NCI-H345 treated with DMSO at 0.1 percent for 48 hours (cell line): ENCODE results near the gene TMEM39B.
"Not testable (repeated sequence)": the region's sequence is repeated elsewhere in the genome, so short reads cannot be mapped to it uniquely, and the experiment has no call there.

Experiments used
- DNase-seq: peaks from one replicate; lab custom pipeline; 2025; ENCODE audit not compliant: unreplicated experiment; lab: John Stamatoyannopoulos, UW

TMEM39B gene

DNA sequence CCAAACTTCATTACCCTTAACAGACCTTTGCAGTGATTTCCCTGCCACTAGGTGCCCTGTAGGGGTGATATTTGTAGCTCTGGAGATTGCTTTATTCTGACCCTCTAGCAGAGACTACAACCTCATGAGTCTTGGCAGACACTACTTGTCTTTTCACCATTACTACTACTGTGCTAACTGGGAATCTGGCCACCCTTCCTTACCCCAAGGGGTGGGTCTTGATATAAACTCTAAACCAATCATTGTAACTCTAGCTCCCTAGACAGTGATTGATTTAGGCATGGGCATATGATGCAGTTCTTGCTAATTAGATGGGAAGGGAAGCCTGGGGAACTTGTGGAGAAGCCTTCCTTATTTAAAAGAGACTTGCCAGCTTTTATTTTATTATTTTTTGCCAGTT lies 39.0 kb downstream of the TMEM39B start:
- no peak for DNase-seq

DNA sequence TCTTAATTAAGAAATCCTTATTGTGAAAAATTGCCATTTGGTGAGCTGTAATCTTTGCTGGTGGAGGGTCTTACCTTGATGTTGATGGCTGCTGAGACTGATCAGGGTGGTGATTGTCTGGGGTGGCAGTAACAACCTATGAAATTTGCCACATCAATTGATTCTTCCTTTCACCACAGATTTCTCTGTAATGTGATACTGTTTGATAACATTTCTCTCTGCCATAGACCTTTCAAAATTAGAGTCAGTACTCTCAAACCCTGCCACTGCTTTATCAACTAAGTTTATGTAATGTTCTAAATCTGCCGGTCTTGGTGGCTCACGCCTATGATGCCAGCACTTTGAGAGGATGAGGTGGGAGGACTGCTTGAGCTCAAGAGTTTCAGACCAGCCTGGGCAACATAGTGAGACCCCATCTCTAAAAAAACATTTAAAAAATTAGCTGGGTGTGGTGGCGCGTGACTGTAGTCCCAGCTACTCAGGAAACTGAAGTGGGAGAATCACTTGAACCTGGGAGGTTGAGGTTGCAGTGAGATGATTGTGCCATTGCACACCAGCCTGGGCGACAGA lies 40.2 kb downstream of the TMEM39B start:
- DNase-seq, result no peak

DNA sequence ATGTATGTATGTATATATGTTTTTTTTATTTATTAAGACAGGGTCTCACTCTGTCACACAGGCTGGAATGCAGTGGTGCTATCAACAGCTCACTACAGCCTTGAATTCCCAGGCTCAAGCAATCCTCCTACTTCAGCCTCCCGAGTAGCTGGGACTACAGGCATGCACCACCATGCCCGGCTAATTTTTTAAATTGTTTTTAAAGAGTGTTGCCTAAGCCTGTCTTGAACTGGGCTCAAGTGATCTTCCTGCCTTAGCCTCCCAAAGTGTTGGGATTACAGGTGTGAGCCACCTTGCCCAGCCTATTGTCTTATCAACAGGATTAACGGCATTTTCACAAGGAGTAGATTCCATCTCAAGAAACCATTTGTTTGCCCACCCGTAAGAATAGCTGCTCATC lies 40.7 kb downstream of the TMEM39B start:
- DNase-seq, result not testable (repeated sequence)

DNA sequence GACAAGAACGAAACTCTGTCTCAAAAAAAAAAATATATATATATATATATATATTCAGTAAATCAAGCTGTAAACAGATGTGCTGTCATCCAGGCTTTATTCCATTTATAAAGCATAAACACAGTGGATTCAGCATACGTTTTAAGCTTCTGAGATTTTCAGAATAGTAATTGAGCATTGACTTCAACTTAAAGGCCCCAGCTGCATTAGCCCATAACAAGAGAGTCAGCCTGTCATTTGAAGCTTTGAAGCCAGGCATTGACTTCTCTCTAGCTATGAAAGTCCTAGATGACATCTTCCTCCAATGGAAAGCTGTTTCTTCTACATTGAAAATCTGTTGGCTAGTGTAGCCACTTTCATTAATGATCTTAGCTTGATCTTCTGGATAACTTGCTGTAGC lies 41.7 kb downstream of the TMEM39B start:
- no peak for DNase-seq

DNA sequence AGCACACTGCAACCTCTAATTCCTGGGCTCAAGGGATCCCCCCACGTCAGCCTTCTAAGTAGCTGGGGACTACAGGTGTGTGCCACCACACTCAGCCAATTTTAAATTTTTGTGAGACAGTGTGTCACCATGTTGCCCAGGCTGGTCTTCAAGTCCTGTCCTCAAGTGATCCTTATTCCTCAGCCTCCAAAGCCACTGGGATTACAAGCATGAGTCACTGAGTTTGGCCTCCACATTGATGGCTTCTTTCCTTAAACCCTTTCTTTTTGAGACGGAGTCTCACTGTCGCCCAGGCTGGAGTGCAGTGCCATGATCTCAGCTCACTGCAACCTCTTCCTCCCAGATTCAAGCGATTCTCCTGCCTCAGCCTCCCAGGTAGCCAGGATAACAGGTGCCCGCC lies 42.8 kb downstream of the TMEM39B start:
- DNase-seq, result no peak

DNA sequence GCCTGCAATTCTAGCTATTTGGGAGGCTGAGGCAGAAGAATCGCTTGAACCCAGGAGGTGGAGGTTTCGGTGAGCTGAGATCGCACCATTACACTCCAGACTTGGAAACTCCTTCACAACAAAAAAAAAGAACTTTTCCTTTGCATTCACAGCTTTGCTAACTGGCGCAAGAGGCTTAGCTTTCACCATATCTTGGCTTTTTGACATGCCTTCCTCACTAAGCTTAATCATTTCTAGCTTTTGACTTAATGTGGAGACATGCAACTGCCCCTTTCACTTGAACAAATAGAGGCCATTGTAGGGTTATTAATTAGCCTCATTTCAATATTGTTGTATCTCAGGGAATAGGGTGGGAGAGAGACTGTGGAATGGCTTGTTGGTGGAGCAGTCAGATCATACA lies 43.8 kb downstream of the TMEM39B start:
- no peak for DNase-seq

DNA sequence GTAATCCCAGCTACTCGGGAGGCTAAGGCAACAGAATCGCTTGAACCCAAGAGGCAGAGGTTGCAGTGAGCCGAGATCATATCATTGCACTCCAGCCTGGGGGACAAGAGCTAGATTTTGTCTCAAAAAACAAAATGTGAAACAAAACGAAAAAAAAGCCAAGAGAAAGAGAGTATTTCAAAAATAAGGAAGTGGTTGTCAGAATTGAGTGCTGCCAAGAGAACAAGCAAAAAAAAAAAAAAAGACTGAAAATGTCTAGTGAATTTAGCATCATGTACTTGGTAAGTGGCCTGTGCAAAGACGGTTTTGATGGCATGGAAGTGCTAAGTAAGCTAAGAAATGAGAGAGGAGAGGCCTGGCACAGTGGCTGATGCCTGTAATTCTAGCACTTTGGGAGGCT lies 49.4 kb downstream of the TMEM39B start:
- DNase-seq, result no peak

DNA sequence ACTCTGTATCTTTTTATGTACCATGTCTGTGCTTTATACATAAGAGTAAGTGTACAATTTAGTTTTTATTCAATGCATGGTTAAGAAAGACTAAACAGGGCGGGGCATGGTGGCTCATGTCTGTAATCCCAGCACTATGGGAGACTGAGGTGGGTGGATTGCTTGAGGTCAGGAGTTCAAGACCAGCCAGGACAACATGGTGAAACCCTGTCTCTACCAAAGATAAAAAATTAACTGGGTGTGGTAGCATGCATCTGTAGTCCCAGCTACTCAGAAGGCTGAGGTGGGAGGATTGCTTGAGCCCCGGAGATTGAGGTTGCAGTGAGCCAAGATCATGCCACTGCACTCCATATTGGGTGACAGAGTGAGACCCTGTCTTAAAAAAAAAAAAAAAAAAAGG lies 50.6 kb downstream of the TMEM39B start:
- DNase-seq, result not testable (repeated sequence)

DNA sequence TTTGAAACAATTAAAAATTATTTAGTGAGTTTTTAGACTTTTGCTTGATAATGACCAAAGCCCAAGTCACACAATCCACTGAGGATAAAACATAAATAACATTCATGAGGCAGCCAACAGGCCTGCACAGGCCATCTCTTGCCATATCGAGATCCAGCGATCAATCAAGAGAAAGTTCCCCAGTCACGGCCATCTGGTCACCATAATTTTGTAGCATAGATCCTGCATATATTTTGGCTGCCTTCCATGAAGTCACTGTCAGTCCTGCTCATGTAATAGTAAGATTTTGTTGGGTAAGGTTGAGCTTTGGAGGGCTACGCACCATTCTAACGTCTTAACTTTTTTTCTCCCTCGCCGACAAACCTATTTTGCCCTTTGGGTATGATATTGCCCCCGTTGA lies 52.6 kb downstream of the TMEM39B start:
- DNase-seq, result no peak

DNA sequence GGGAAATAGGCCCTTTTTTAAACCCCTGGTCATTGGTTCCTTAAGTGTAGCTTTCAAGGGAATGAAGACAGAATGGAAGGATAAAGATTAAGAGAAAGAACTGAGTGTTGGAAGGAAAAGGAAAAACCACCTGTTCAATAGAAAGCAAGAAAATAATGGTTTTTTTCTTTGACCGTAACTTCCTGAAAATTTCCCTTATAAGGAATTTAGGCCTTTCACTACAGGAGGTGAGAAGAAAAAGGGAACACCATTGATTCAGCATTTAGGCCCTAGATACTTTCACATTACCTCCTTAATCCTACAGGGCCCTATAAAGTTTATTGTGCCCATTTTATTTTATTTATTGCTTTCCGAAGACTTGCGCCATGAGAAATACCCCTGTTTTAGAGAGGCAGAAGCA lies 54.0 kb downstream of the TMEM39B start:
- DNase-seq, result no peak

DNA sequence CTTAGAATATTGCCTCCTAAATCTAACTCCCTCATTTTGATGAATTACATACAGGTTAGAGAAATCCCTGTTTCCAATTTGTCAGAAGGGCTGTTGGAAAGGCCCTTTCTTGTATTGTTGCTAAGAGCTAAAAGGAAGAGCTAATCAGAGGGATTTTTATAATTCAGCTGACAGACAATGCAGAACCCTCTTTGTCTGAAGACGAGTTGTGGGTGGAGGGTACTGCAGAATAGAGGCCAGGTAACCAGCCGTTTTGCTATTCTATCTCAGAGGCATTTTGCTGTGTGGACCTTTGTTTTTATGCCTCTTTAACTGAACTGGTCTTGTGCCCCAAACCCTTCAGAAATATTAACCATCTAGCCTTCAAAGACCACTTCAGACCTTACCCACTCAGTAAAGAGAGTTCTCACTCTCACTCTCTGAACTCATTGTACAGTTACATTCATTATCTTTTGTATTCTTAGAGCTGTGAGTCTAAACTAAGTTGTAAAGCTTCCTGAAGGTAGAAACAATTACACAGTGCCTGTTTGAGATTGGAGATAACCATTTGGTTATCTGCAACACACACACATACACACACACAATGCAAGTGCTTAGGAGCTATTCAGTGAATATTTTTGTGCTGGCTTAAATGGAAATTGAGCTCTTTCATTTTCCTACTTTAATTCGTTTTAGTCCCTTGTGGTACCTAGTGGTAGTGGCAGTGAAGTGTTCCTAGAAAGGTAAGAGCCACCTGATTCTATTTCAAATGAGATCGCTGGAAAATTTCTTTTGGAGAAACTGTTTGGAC lies 54.9 kb downstream of the TMEM39B start:
- DNase-seq, result no peak

DNA sequence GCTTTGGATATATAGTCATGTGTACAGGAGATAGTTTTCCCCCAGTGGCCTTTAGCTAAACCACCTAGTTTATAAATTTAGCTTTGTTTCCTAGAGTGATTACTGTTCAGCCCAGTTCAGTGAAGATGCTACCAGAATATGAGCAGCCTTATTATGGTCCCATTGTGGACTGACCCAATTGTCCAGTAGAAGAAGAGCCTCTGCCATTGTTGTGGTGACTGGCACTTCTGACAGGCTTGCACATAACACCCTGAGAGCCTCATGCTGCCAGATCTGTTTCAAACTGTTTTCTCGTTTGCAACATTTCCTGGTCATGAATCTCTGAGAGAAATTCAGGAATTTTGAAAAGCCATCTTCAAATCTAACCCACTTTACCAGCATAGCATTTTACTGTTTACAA lies 55.7 kb downstream of the TMEM39B start:
- DNase-seq, result no peak

DNA sequence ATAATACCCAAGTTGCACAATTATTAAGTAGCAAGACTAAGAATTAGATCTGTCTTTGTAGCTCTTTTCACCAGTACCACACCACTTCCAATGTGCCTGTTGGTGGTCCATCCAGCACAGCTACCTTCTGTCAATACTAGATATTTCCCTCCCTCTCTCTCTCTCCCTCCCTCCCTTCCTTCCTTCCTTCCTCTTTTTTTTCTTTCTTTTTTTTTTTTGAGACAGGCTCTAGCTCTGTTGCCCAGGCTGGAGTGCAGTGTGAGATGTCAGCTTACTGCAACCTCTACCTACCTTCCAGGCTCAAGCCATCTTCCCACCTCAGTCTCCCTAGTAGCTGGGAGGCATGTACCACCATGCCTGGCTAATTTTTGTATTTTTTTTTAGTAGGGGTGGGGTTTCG lies 56.2 kb downstream of the TMEM39B start:
- DNase-seq, result no peak

DNA sequence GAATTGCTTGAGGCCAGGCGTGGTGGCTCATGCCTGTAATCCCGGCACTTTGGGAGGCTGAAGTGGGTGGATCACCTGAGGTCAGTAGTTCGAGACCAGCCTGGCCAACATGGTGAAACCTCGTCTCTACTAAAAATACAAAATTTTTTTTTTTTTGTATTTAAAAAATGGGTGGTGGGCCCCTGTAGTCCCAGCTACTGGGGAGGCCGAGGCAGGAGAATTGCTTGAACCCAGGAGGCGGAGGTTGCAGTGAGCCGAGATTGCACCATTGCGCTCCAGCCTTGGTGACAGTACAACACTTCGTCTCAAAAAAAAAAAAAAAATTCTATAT lies 61.2 kb downstream of the TMEM39B start:
- not testable (repeated sequence) for DNase-seq

DNA sequence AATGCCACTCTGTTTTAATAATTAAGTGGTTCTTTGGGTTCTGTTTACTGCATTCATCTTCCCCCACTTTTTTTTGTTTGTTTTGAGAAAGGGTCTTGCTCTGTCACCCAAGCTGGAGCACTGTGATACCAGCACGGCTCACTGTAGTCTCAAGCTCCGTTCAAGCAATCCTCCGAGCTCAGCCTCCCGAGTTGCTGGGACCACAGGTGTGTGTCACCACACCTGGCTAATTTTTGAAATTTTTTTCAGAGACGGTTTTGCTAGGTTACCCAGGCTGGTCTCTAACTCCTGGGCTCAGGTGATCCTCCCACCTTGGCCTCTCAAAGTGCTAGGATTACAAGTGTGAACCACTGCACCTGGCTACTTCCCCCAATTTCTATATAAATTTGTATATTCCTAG lies 64.4 kb downstream of the TMEM39B start:
- DNase-seq, result no peak

DNA sequence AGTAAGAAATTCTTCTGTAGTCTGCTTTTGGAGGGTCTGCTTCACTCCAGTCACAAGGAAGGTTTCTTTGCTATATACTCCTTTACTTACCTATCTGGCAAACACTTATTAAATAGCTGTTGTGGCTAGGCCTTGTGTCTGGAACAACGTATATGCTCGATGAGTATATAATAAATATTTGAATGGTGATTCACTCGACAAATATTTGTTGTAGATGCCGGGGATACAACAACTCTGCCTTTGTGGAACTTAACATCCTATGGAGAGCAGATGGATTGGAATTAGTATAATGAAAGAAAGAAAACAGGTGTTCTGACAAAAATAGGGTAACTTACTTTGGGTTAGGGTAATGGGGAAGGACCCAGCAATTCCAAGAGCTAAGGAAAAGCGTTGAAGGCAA lies 66.2 kb downstream of the TMEM39B start:
- no peak for DNase-seq

DNA sequence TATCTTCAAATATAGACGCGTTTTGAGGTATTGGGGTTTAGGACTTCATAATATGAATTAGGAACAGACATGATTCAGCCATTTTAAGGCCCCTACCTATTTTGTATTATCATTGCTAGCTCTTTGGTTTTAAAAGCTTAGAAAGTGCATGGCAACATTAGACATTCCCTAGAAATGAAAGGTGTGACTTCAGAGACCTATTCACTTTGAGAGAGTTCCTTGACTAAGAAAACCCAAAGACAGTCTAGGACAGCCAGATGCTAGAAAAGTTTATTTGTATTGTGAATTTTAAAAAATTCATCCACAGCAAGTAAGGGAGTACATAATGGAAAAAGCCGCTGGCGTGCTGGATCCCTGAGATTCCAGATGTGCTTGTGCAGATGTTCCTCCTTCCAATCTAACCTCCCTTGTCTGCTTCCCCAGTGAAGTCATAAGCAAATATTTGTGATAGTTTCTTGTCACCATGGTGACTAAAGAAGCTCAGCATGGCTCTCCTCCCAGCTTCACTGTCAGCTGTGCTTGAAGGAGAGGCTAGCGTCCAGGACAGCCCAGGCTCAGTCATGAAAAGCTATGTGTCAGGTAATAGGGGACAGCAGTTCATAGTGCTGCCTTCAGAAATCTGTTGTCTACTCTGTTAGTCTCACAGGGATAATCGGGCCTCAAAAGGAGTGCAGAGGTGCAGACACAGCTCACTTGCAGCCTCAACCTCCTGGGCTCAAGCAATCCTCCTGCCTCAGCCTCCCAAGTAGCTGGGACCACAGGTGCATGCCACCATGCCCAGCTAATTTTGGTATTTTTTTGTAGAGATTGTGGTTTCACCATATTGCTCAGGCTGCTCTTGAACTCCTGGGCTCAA lies 69.9 kb downstream of the TMEM39B start:
- DNase-seq, result no peak

DNA sequence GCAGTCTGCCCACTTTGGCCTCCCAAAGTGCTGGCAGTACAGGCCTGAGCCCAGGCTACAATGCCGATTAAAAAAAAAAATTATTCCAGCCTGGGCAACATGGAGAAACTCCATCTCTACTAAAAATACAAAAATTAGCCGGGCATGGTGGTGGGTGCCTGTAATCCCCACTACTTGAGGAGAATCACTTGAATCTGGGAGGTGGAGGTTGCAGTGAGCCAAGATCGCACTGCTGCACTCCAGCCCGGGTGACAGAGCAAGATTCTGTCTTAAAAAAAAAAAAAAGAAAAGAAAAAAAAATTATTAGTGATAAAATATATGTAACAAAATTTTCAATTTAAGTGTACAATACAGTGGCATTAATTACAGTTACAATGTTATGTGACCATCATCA lies 70.6 kb downstream of the TMEM39B start:
- not testable (repeated sequence) for DNase-seq

DNA sequence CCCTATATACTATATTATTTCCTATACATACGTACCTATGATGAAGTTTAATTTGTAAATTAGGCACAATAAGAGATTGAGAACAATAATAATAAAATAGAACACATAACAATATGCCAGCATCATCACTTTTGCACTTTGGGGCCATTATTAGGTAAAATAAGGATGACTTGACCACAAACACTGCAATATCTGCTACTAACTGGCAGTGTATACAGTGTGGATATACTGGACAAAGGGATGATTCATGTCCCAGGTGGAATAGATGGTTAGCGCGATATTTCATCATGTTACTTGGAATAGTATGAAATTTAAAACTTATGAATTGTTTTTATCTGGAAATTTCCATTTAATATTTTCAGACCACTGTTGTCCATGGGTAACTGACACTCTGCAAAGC lies 71.3 kb downstream of the TMEM39B start:
- no peak for DNase-seq

DNA sequence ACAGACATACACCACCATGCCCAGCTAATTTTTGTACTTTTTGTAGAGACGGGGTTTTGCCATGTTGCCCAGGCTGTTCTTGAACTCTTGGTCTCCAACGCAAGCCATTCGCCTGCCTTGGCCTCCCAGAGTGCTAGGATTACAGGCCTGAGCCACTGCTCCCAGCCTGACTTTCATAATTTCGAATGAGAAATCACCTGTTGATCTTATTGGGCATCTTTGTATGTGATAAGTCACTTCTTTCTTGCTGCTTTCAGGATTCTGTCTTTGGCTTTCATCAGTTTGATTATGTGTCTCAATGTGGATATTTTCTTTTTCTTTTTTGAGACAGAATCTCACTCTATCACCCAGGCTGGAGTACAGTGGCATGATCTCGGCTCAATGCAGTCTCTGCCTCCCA lies 75.1 kb downstream of the TMEM39B start:
- not testable (repeated sequence) for DNase-seq

DNA sequence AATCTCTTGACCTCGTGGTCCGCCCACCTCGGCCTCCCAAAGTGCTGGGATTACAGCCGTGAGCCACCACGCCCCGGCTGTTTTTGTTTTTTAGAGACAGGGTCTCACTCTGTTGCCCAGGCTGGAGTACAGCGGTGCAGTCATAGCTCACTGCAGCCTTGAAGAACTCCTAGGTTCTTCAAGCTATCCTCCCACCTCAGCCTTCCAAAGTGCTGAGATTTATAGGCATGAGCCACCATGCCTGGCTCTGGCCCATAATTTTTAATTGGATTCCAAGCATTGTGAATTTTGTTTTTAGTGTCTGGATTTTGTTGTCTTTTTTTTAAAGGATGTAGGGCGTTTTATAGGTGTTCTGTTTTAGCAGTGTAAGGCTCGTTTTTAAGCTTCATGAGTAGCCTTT lies 78.1 kb downstream of the TMEM39B start:
- no peak for DNase-seq

DNA sequence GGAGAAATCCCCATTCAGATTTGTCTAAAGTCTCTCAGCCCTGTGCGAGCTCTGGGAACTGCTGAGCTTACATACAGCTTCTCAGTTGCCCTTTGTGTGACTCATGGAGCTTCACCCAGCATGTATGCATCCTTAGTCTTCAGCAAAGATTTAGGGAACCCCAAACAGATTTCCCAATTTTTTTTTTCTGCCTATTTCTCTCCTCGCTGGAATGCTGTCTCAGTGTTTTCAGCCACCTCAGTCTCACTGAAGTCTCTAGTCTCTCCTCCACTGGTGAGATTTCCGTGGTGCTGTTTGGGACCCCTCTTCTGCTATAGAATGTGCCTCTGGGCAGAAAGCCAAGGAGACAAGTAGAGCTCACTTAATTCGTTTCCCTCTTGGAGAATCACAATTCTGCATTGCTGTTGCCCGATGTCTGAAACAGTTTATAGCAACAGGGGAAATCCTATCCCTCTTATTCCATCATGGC lies 78.6 kb downstream of the TMEM39B start:
- peak; percentile 12 for DNase-seq
